ENCODE data around the gene SCAF1.

The SCAF1 gene

DNA sequence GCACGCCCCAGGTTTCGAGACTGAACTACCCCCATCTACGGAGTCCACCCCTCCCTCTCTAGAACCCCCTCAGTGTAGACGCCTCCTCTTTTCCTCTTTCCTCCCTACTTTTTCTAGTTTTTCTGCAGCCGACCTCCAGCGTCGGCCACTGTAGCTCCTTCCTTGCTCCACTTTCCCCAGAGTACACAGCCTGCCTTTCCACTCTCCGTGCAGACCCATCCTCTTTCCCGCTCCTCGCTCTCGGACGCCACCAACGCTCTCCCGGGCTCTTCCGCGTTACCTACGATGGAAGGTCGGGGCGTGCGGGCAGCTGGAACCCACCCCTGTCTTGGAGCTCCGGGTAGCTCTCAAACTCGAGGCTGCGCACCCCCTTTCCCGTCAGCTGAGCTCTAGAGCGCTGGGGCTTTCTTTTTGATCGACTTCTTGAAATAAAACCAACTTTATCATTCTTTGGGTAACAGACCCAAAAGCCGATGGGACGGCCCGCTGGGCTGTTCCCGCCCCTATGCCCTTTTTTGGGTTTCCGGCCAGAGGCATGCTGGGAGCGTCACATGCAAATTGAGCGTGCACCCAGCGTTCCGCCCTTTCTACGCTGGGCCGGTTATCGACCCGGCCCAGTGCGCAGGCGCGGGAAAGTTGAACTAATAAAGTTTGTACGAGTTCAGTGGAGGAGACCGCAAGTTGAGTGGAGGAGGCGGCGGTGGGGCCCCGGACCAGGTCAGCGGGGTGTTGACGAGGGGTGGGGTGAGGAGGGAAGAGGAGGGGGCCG, 23.5 kb downstream of the SCAF1 start, which contains the start of the genes BCL2L12 and IRF3:
TSS of gene BCL2L12 (plus strand) at position 583 of the 769 bp plus-strand sequence. CDS start 760 bp downstream, outside the sequence.
TSS of gene IRF3 (minus strand) at position 507 of the 769 bp plus-strand sequence. CDS start 1,019 bp downstream, outside the sequence.
- peak within 1 kb of the TSS; percentile 92 for H3K27ac ChIP-seq
- TF ChIP-seq, protein P1, sequence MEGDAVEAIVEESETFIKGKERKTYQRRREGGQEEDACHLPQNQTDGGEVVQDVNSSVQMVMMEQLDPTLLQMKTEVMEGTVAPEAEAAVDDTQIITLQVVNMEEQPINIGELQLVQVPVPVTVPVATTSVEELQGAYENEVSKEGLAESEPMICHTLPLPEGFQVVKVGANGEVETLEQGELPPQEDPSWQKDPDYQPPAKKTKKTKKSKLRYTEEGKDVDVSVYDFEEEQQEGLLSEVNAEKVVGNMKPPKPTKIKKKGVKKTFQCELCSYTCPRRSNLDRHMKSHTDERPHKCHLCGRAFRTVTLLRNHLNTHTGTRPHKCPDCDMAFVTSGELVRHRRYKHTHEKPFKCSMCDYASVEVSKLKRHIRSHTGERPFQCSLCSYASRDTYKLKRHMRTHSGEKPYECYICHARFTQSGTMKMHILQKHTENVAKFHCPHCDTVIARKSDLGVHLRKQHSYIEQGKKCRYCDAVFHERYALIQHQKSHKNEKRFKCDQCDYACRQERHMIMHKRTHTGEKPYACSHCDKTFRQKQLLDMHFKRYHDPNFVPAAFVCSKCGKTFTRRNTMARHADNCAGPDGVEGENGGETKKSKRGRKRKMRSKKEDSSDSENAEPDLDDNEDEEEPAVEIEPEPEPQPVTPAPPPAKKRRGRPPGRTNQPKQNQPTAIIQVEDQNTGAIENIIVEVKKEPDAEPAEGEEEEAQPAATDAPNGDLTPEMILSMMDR (conservative IDR thresholded peaks at IDR 0.05): no peak

DNA sequence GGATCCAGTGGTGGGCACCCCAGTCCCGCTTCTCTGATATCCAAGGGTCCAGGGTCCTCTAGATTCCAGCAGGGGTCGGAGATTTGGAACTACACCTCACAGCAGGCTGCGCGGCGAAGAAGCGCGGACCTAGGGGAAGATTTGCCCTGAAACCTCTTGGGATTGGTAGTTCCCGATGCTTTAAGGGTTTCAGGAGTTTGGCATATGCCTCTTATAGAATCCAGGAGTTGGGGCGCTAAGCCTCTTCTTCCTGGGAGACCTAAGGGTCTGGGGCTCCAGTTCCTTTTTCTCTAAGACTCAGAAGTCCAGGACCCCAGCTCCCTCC, 24.1 kb downstream of the SCAF1 start:
- TF ChIP-seq, protein P1 (conservative IDR thresholded peaks at IDR 0.05): no peak
- peak overlapping the region; percentile 92; the same call in 1 of the 2 replicates for H3K27ac ChIP-seq

DNA sequence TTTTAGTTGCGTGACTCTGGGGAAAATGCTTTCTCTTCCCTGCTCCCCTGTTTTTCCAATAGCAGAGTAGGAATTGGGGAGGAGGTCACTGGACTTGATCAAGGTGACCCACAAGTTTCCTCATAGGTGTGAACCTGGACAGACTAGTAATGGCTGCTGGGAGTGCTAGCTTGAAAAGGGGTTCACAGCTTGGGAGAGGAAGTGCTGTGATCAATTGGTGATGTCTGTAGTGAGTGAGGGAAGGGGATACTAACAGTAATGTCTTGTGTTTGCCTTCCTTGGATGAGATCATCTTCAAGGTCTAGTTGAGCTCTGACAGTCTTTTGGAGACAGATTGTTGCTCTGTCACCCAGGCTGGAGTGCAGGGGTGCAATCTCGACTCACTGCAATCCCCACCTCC, 25.5 kb downstream of the SCAF1 start:
- H3K27ac ChIP-seq: no peak overlapping the region
- TF ChIP-seq, protein P1 (conservative IDR thresholded peaks at IDR 0.05): no peak

DNA sequence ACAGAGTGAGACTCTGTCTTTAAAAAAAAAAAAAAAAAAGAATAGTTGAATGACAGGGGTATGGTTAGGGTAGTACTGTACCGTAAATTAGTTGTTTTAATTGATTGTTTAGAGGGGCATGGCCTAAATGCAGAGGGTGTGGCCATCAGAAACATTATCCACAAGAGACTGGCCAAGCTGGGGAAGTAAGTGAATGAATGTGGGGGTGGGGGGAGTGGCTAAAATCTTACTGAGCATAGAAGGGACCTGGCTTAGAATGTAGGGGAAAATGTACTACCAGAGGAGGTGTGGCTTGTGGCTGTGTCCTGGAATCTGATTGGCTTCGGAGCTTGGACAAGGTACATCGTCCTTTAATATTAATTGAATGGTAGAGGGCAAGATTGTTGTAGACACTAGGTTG, 27.5 kb downstream of the SCAF1 start:
- H3K27ac ChIP-seq: no peak overlapping the region
- TF ChIP-seq, protein P1 (conservative IDR thresholded peaks at IDR 0.05): no peak

DNA sequence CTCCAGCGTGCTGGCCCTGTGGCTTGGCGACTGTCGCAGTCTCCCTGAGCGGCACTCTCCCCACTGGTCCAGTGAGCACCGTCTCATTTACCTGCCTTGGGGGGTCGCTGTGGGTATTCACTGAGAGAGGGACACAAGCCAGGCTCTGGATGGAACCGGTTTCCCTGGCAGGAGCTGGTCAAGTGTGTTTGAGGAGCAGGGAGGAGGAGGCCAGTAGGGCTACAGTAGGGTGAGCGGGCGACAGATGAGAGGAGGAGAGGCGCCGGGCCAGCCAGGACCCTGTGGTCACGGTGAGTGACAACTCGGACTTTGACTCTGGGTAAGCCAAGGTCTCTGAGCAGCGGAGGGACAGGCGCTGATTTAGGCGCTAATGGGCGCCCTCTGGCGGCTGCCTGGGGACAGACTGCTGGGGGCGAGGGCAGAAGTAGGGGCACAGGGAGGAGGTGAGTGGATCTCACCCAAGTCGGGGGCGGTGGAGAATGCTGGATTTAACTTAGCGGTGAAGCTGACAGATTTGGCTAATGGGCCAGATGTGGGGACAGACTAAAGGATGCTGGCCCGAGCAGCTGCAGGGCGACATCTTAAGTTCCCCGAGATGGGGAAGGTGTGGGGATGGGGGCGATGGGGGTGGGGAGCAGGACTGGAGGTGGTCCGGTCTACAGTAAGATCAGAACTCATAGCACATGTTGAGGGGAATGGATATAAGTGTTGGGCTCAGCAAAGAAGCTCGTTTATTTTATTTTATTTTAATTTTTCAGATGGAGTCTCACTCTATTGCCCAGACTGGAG, 30.3 kb downstream of the SCAF1 start:
- TF ChIP-seq, protein P1 (conservative IDR thresholded peaks at IDR 0.05): peak; percentile 99
- H3K27ac ChIP-seq: peak overlapping the region; percentile 77

DNA sequence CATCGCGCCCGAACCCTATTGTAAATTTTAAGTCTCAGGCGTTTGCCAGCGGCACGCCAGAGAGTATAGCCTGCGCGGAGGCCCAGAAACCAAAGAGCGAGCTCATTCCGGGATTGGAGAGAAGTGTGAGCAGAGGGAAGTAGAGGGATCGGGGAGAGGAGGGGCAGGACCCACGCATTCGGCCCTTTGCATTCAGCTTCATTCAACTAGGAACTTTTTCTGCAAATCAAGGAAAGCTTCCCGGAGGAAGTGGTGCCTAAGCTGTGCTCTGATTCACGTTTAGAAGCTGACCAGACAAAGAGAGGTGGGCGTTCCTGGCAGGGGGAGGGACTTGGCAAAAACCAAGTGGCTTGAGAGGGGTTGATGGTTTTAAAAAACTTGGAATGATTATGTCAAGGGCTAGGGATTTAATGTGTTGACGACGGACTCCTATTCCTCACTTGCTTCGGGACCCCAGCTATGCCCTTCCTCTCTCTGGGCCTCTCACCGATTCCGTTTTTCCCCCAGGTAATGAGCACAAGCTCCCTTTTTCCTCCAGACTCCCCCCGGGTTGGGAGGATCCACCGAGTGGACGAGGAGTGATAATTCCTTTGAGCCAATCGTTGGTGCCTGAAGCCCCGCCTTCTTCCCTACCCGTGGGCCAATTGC, 34.3 kb downstream of the SCAF1 start:
- peak overlapping the region; percentile 96 for H3K27ac ChIP-seq
- TF ChIP-seq, protein P1 (conservative IDR thresholded peaks at IDR 0.05): no peak

DNA sequence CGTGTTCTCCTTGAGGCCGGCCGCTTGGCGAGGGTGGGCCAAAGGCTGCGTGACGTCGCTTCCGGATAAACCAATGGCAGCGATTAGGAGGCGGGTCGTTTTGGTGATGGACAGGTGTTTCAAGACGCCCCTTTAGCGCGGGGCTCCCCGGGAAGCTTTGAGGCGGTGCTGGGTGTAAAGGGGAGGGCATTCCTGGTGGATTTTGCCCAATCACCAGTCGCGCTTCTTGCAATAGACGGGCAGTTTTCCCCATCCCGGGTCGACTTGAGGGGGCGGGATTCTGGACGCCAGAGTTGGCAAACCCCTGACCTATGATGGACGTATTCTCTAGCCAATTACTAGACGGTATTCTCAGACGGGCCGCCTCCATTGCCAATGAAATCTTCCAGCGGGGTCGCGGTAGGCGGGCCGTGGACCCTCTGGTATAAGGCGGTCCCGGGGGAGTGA, 34.8 kb downstream of the SCAF1 start:
- TF ChIP-seq, protein P1 (conservative IDR thresholded peaks at IDR 0.05): no peak
- peak overlapping the region; percentile 96 for H3K27ac ChIP-seq

Measured in VCaP (cell line).